ENCODE results near the gene ZNF93. TPM values are rescaled to one million over a fixed set of nuclear protein-coding genes. Genes with fewer than 3 reads are reported as not detected.
"Not testable (repeated sequence)": the region's sequence is repeated elsewhere in the genome, so short reads cannot be mapped to it uniquely, and the experiment has no call there.

ZNF93 gene
- 10.0 and 14.9 TPM in 2 replicates for total RNA-seq

GRCh38 chr19:19900729-19901444 lies at the start of gene ZNF93:
ZNF93 (plus strand) TSS chr19:19900946; CDS start chr19:19901089, 143 bp downstream.
- DNase-seq (ENCODE audit: low read depth) = peak; percentile 92

GRCh38 chr19:19851740-19852139 lies 49.0 kb upstream of the ZNF93 start:
- DNase-seq (ENCODE audit: low read depth) = not testable (repeated sequence)

- DNase-seq (ENCODE audit: low read depth) = no peak
Observed at GRCh38 chr19:19858751-19859150, 42.0 kb upstream of the ZNF93 start.

GRCh38 chr19:19860756-19861390 lies 39.9 kb upstream of the ZNF93 start:
- no peak for DNase-seq (ENCODE audit: low read depth)

GRCh38 chr19:19865750-19866610 lies 34.8 kb upstream of the ZNF93 start, which contains the start of gene ZNF253:
ZNF253 (plus strand) TSS chr19:19865882; CDS start chr19:19865997, 115 bp downstream.
- DNase-seq (ENCODE audit: low read depth) = peak; percentile 86

GRCh38 chr19:19866611-19867248 lies 34.0 kb upstream of the ZNF93 start:
- peak; percentile 5 for DNase-seq (ENCODE audit: low read depth)

GRCh38 chr19:19870086-19870485 lies 30.7 kb upstream of the ZNF93 start:
- not testable (repeated sequence) for DNase-seq (ENCODE audit: low read depth)

GRCh38 chr19:19871932-19872331 lies 28.8 kb upstream of the ZNF93 start:
- DNase-seq (ENCODE audit: low read depth) = no peak

- DNase-seq (ENCODE audit: low read depth) = peak; percentile 4
Observed at GRCh38 chr19:19873381-19873780, 27.4 kb upstream of the ZNF93 start.

- peak; percentile 15 for DNase-seq (ENCODE audit: low read depth)
Observed at GRCh38 chr19:19877724-19878123, 23.0 kb upstream of the ZNF93 start.

GRCh38 chr19:19884583-19884982 lies 16.2 kb upstream of the ZNF93 start:
- no peak for DNase-seq (ENCODE audit: low read depth)

- DNase-seq (ENCODE audit: low read depth) = not testable (repeated sequence)
Observed at GRCh38 chr19:19892055-19892941, 8.4 kb upstream of the ZNF93 start.

GRCh38 chr19:19900139-19900728 lies 512 bp upstream of the ZNF93 start:
- DNase-seq (ENCODE audit: low read depth) = peak; percentile 78

- DNase-seq (ENCODE audit: low read depth) = not testable (repeated sequence)
Observed at GRCh38 chr19:19907551-19907950, 6.8 kb downstream of the ZNF93 start.

- DNase-seq (ENCODE audit: low read depth) = no peak
Observed at GRCh38 chr19:19909654-19910053, 8.9 kb downstream of the ZNF93 start.

- DNase-seq (ENCODE audit: low read depth) = peak; percentile 6
Observed at GRCh38 chr19:19911150-19911549, 10.4 kb downstream of the ZNF93 start.

- DNase-seq (ENCODE audit: low read depth) = no peak
Observed at GRCh38 chr19:19914596-19914995, 13.8 kb downstream of the ZNF93 start.

- DNase-seq (ENCODE audit: low read depth) = not testable (repeated sequence)
Observed at GRCh38 chr19:19930417-19930816, 29.7 kb downstream of the ZNF93 start.

- DNase-seq (ENCODE audit: low read depth) = not testable (repeated sequence)
Observed at GRCh38 chr19:19933432-19934314, 32.9 kb downstream of the ZNF93 start.
